GM12878 (cell line): ENCODE results near the gene ARL2. TPM values are rescaled to one million over a fixed set of nuclear protein-coding genes. Genes with fewer than 3 reads are reported as not detected.

Experiments
- BCL3 ChIP-seq: IDR thresholded peaks from 2 replicates; pipeline ENCODE4 v1.6.1; 2011; ENCODE audit warnings: borderline replicate concordance, low read depth, mild to moderate bottlenecking, moderate library complexity, low read length; ENCODE audit not compliant: insufficient read depth, poor library complexity, severe bottlenecking
- BMI1 ChIP-seq: fragments of 450-650 bp; IDR thresholded peaks from 2 replicates; pipeline ENCODE4 v1.6.1; 2016; ENCODE audit warnings: mild to moderate bottlenecking, moderate library complexity, borderline replicate concordance
- CBFB ChIP-seq: IDR thresholded peaks from 2 replicates; pipeline ENCODE4 v1.6.1; 2016; ENCODE audit warnings: antibody characterized with exemption, low read depth
- CBX5 ChIP-seq: sonication (generic); IDR thresholded peaks from 2 replicates; pipeline ENCODE4 v1.6.1; 2016; ENCODE audit warnings: low read depth, moderate library complexity, mild to moderate bottlenecking, inconsistent platforms
- E2F4 ChIP-seq: IDR thresholded peaks from 2 replicates; pipeline ENCODE4 v1.6.1; 2012; ENCODE audit warnings: low read depth, low read length, improper control_type of control experiment
- EGR1 ChIP-seq, 2 experiments: IDR thresholded peaks; 1 replicate in 1 of 2; 2 replicates in 1 of 2; pipeline ENCODE4 v1.6.1; 2011 to 2012; ENCODE audit warnings: low read depth in 2 of 2, low read length in 2 of 2, borderline replicate concordance in 1 of 2, mild to moderate bottlenecking in 1 of 2, moderate library complexity in 1 of 2
- FOXK2 ChIP-seq: fragments of 450-650 bp; IDR thresholded peaks from 2 replicates; pipeline ENCODE4 v1.6.1; 2017; ENCODE audit warnings: mild to moderate bottlenecking, moderate library complexity
- HDGF ChIP-seq: fragments of 450-650 bp; IDR thresholded peaks from 2 replicates; pipeline ENCODE4 v1.6.1; 2016; ENCODE audit warnings: antibody characterized with exemption
- HSF1 ChIP-seq: fragments of 150-350 bp; IDR thresholded peaks from 2 replicates; pipeline ENCODE4 v1.6.1; 2014; ENCODE audit warnings: mild to moderate bottlenecking, low read depth, low read length
- IKZF2 ChIP-seq, 2 experiments: fragments of 450-650 bp; IDR thresholded peaks; 2 replicates each; pipeline ENCODE4 v1.6.1; 2017; ENCODE audit warnings: mild to moderate bottlenecking in 2 of 2, moderate library complexity in 2 of 2
- KDM1A ChIP-seq: fragments of 200-600 bp; sonication (generic); IDR thresholded peaks from 2 replicates; pipeline ENCODE4 v1.6.1; 2016; ENCODE audit warnings: borderline replicate concordance
- NR2C1 ChIP-seq: fragments of 450-650 bp; IDR thresholded peaks from 2 replicates; pipeline ENCODE4 v1.6.1; 2017; ENCODE audit warnings: antibody characterized with exemption, mild to moderate bottlenecking, moderate library complexity
- PAX8 ChIP-seq: fragments of 450-650 bp; IDR thresholded peaks from 2 replicates; pipeline ENCODE4 v1.6.1; 2017; ENCODE audit warnings: mild to moderate bottlenecking, moderate library complexity
- RCOR1 ChIP-seq: conservative IDR thresholded peaks from 2 replicates; pipeline ENCODE4 v1.6.1; 2012; ENCODE audit warnings: low read depth, low read length, improper control_type of control experiment
- SREBF1 ChIP-seq: IDR thresholded peaks from 2 replicates; pipeline ENCODE4 v1.6.1; 2012; ENCODE audit warnings: mild to moderate bottlenecking, low read length
- STAT1 ChIP-seq: fragments of 450-650 bp; conservative IDR thresholded peaks from 2 replicates; pipeline ENCODE4 v1.6.1; 2014; ENCODE audit warnings: antibody characterized with exemption, mild to moderate bottlenecking
- STAT3 ChIP-seq: IDR thresholded peaks from 2 replicates; pipeline ENCODE4 v1.6.1; 2011; ENCODE audit warnings: low read depth, low read length, improper control_type of control experiment
- ZNF384 ChIP-seq: IDR thresholded peaks from 2 replicates; pipeline ENCODE4 v1.6.1; 2012; ENCODE audit warnings: low read depth, mild to moderate bottlenecking, low read length, improper control_type of control experiment, borderline replicate concordance
- polyA plus RNA-seq, 11 experiments: library from polyadenylated mRNA; depleted of rRNA in 4 of 11; unstranded in 6 of 11; stranded (reverse) in 5 of 11; fragments of >200 nt; fragmentation: Nextera tagmentation in 4 of 11; fragmentation: Illumina TruSeq in 1 of 11; extraction: Ambion mirVana in 4 of 11; extraction: Trizol in 1 of 11; gene quantifications; 1 replicate in 1 of 11; 2 replicates in 10 of 11; pipeline versions ENCODE4 v1.2.1 to v1.2.3, GENCODE V29; 2011 to 2016; ENCODE audit warnings: inconsistent platforms in 2 of 11, missing spikeins in 2 of 11, low read depth in 1 of 11
- total RNA-seq, 4 experiments: library from RNA; depleted of rRNA in 3 of 4; stranded (reverse); fragments of >200 nt in 3 of 4; fragmentation: Illumina TruSeq in 1 of 4; extraction: Trizol in 1 of 4; gene quantifications; 2 replicates each; pipeline versions ENCODE4 v1.2.1 to v1.2.3, GENCODE V29; 2013 to 2021
- TF ChIP-seq, protein P1 (sequence below): IDR thresholded peaks from 2 replicates; pipeline ENCODE4 v1.6.1; 2012; ENCODE audit warnings: mild to moderate bottlenecking, low read depth, low read length
- TF ChIP-seq, protein P2 (sequence below), 3 experiments: IDR thresholded peaks in 2 of 3; conservative IDR thresholded peaks in 1 of 3; 2 replicates each; pipeline ENCODE4 v1.5.1; 2011; ENCODE audit warnings: low read depth in 3 of 3, low read length in 3 of 3, mild to moderate bottlenecking in 3 of 3, control low read depth in 2 of 3, moderate library complexity in 2 of 3, inconsistent platforms in 1 of 3, mixed read lengths in 1 of 3; ENCODE audit not compliant: control insufficient read depth in 2 of 3, insufficient read depth in 1 of 3; ENCODE audit errors: extremely low read depth in 1 of 3

ARL2 gene
- total and polyA plus RNA-seq, 10 of the 15 experiments (the other 5 are each of a cell fraction or from before 2014, with no cell fraction given): 4.1 to 138 (median 73.4) TPM

DNA sequence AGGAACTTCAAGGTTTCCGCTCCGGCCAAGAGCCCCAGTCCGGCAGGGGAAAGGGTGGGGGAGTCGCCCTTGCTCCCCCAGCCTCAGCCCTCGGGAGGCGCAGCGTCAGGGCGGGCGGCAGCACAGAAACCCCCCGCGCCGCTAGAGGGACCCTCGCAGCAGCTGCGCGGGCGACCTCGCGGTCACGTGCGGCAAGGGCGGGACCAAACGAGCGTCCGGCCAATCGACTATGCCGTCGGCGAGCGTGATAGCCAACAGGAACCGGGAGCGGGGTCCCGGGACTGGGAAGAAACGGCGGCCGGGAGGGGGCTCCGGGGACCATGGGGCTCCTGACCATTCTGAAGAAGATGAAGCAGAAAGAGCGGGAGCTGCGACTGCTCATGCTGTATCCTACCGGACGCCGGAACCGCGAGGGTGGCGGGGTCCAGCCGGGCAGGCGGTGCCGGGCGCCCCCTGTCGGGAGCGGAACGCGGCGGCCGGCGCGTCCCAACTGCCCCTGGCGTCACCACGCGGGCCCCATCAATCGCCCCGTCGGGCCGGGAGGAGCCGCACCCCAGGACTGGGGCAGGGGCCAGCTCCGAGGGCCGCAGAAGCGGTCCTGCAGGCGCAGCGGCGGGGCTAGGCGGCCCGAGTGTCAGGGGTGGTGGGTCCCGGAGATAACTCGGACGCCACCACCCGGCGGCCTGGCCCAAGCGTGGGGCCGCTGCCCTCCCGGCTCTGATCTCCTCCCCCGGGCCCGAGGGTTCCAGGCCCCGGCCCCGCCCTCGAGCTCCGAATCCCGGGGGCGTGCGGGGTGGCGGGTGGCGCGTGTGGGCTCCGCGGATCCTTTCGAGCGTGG is at the start of gene ARL2 (continued):
- TF ChIP-seq CBX5 (0 out of 2 replicates have a peak, but pooled peaks have one; percentile 10), EGR1 (IDR thresholded peaks at IDR 0.05; ENCODE audit: borderline replicate concordance in 1 of 2, low read depth in 2 of 2, low read length in 2 of 2) (peak in 1 of 2 experiments; percentile 83; a peak in 2 of 3 replicates), FOXK2 (peak; percentile 90), CBFB (no peak; the same call in 1 of the 2 replicates), STAT3 (no peak), RCOR1 (no peak), STAT1 (no peak), SREBF1 (no peak), E2F4 (peak; percentile 20; the same call in 1 of the 2 replicates), ZNF384 (no peak), IKZF2 (IDR thresholded peaks at IDR 0.05) (no peak; a peak in 1 of 4 replicates), NR2C1 (peak; percentile 20; the same call in 1 of the 2 replicates), PAX8 (no peak), BMI1 (no peak), BCL3 (no peak), HDGF (no peak; the same call in 1 of the 2 replicates), KDM1A (no peak), HSF1 (no peak)
- TF ChIP-seq, protein P1, sequence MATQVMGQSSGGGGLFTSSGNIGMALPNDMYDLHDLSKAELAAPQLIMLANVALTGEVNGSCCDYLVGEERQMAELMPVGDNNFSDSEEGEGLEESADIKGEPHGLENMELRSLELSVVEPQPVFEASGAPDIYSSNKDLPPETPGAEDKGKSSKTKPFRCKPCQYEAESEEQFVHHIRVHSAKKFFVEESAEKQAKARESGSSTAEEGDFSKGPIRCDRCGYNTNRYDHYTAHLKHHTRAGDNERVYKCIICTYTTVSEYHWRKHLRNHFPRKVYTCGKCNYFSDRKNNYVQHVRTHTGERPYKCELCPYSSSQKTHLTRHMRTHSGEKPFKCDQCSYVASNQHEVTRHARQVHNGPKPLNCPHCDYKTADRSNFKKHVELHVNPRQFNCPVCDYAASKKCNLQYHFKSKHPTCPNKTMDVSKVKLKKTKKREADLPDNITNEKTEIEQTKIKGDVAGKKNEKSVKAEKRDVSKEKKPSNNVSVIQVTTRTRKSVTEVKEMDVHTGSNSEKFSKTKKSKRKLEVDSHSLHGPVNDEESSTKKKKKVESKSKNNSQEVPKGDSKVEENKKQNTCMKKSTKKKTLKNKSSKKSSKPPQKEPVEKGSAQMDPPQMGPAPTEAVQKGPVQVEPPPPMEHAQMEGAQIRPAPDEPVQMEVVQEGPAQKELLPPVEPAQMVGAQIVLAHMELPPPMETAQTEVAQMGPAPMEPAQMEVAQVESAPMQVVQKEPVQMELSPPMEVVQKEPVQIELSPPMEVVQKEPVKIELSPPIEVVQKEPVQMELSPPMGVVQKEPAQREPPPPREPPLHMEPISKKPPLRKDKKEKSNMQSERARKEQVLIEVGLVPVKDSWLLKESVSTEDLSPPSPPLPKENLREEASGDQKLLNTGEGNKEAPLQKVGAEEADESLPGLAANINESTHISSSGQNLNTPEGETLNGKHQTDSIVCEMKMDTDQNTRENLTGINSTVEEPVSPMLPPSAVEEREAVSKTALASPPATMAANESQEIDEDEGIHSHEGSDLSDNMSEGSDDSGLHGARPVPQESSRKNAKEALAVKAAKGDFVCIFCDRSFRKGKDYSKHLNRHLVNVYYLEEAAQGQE: no peak
- TF ChIP-seq, protein P2, sequence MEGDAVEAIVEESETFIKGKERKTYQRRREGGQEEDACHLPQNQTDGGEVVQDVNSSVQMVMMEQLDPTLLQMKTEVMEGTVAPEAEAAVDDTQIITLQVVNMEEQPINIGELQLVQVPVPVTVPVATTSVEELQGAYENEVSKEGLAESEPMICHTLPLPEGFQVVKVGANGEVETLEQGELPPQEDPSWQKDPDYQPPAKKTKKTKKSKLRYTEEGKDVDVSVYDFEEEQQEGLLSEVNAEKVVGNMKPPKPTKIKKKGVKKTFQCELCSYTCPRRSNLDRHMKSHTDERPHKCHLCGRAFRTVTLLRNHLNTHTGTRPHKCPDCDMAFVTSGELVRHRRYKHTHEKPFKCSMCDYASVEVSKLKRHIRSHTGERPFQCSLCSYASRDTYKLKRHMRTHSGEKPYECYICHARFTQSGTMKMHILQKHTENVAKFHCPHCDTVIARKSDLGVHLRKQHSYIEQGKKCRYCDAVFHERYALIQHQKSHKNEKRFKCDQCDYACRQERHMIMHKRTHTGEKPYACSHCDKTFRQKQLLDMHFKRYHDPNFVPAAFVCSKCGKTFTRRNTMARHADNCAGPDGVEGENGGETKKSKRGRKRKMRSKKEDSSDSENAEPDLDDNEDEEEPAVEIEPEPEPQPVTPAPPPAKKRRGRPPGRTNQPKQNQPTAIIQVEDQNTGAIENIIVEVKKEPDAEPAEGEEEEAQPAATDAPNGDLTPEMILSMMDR (IDR thresholded peaks at IDR 0.05 in 2 of 3, conservative IDR thresholded peaks at IDR 0.05 in 1 of 3; ENCODE audit: control insufficient read depth in 2 of 3, extremely low read depth in 1 of 3, insufficient read depth in 1 of 3, low read depth in 3 of 3, low read length in 3 of 3): peak; percentile 51 to 77 (median 74); a peak in 5 of 6 replicates
